K562 (cell line): Measurements from ENCODE around the gene UBR3. TPM values are rescaled to one million over a fixed set of nuclear protein-coding genes. Genes with fewer than 3 reads are reported as not detected.

Experiments
- HDAC2 ChIP-seq: fragments of 450-650 bp; IDR thresholded peaks from 2 replicates; pipeline ENCODE4 v1.6.1; 2016; ENCODE audit warnings: mild to moderate bottlenecking
- MEIS2 ChIP-seq: fragments of 450-650 bp; IDR thresholded peaks from 2 replicates; pipeline ENCODE4 v1.6.1; 2014; ENCODE audit warnings: mild to moderate bottlenecking; ENCODE audit not compliant: partially characterized antibody
- SIRT6 ChIP-seq: IDR thresholded peaks from one replicate; pipeline ENCODE4 v1.6.1; 2012; ENCODE audit warnings: low read depth, mild to moderate bottlenecking, control low read depth, inconsistent platforms, low read length, moderate library complexity
- polyA plus RNA-seq, 8 experiments: library from polyadenylated mRNA; depleted of rRNA in 4 of 8; stranded (reverse) in 5 of 8; unstranded in 3 of 8; fragments of >200 nt; fragmentation: Nextera tagmentation in 2 of 8; fragmentation: Illumina TruSeq in 1 of 8; extraction: Ambion mirVana in 2 of 8; extraction: Trizol in 1 of 8; gene quantifications; 2 replicates each; pipeline versions ENCODE4 v1.2.1 to v1.2.3, GENCODE V29; 2011 to 2014; ENCODE audit warnings: inconsistent platforms in 1 of 8, missing spikeins in 1 of 8
- total RNA-seq, 7 experiments: library from RNA; depleted of rRNA in 6 of 7; stranded (reverse); fragments of >200 nt in 6 of 7; fragmentation: Illumina TruSeq in 2 of 7; extraction: Trizol in 2 of 7; gene quantifications; 2 replicates each; pipeline versions ENCODE4 v1.2.1 to v1.2.3, GENCODE V29; 2011 to 2021; ENCODE audit warnings: low replicate concordance in 1 of 7
- TF ChIP-seq, protein P1 (sequence below): fragments of 200-600 bp; sonication (generic); IDR thresholded peaks from one replicate; pipeline ENCODE4 v1.6.1; 2012; ENCODE audit warnings: mild to moderate bottlenecking, low read depth, low read length, inconsistent platforms
- TF ChIP-seq, protein P2 (sequence below): sonication (generic); formaldehyde crosslinking; IDR thresholded peaks from 2 replicates; pipeline ENCODE4 v1.8.0; 2022; ENCODE audit warnings: mild to moderate bottlenecking, missing genetic modification reagents
- TF ChIP-seq, protein P3 (sequence below): fragments of 450-650 bp; formaldehyde crosslinking; IDR thresholded peaks from 2 replicates; pipeline ENCODE4 v1.4.0; 2022; ENCODE audit warnings: missing genetic modification characterization

The UBR3 gene
- total and polyA plus RNA-seq, 9 of the 15 experiments (the other 6 are each of a cell fraction or from before 2014, with no cell fraction given), result 14.4 to 63.5 (median 40.4) TPM

DNA sequence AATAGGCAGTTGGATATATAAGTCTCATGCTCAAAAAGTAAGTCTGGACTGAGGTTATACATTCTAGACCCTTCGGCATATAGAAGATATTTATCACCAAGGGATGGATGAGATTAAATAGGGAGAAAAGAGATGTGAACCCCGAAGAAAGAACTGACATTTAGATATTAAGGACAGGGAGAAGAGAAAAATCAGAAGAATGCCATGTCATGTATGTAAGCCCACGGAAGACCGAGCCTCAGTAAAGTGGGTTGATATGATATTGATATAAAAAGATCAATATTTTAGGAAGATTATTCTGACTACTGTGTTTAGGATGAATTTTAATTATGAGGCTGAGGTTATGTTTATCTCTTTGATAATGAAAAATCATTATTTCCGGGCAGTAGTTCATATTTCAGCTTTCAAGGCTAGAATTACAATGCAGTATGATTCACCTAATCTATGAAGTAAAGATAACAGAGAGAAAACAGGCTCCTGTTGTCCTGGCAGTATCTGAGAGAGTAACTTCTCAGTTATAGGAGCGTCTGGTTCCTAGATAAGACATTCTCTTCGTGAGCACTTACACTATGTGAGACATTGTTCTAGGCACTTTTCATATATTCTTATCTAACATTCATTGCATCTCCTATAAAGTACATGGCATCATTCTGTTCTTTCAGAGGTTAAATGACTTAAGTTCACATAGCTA, 83.0 kb downstream of the UBR3 start (continued):
- TF ChIP-seq, protein P1, sequence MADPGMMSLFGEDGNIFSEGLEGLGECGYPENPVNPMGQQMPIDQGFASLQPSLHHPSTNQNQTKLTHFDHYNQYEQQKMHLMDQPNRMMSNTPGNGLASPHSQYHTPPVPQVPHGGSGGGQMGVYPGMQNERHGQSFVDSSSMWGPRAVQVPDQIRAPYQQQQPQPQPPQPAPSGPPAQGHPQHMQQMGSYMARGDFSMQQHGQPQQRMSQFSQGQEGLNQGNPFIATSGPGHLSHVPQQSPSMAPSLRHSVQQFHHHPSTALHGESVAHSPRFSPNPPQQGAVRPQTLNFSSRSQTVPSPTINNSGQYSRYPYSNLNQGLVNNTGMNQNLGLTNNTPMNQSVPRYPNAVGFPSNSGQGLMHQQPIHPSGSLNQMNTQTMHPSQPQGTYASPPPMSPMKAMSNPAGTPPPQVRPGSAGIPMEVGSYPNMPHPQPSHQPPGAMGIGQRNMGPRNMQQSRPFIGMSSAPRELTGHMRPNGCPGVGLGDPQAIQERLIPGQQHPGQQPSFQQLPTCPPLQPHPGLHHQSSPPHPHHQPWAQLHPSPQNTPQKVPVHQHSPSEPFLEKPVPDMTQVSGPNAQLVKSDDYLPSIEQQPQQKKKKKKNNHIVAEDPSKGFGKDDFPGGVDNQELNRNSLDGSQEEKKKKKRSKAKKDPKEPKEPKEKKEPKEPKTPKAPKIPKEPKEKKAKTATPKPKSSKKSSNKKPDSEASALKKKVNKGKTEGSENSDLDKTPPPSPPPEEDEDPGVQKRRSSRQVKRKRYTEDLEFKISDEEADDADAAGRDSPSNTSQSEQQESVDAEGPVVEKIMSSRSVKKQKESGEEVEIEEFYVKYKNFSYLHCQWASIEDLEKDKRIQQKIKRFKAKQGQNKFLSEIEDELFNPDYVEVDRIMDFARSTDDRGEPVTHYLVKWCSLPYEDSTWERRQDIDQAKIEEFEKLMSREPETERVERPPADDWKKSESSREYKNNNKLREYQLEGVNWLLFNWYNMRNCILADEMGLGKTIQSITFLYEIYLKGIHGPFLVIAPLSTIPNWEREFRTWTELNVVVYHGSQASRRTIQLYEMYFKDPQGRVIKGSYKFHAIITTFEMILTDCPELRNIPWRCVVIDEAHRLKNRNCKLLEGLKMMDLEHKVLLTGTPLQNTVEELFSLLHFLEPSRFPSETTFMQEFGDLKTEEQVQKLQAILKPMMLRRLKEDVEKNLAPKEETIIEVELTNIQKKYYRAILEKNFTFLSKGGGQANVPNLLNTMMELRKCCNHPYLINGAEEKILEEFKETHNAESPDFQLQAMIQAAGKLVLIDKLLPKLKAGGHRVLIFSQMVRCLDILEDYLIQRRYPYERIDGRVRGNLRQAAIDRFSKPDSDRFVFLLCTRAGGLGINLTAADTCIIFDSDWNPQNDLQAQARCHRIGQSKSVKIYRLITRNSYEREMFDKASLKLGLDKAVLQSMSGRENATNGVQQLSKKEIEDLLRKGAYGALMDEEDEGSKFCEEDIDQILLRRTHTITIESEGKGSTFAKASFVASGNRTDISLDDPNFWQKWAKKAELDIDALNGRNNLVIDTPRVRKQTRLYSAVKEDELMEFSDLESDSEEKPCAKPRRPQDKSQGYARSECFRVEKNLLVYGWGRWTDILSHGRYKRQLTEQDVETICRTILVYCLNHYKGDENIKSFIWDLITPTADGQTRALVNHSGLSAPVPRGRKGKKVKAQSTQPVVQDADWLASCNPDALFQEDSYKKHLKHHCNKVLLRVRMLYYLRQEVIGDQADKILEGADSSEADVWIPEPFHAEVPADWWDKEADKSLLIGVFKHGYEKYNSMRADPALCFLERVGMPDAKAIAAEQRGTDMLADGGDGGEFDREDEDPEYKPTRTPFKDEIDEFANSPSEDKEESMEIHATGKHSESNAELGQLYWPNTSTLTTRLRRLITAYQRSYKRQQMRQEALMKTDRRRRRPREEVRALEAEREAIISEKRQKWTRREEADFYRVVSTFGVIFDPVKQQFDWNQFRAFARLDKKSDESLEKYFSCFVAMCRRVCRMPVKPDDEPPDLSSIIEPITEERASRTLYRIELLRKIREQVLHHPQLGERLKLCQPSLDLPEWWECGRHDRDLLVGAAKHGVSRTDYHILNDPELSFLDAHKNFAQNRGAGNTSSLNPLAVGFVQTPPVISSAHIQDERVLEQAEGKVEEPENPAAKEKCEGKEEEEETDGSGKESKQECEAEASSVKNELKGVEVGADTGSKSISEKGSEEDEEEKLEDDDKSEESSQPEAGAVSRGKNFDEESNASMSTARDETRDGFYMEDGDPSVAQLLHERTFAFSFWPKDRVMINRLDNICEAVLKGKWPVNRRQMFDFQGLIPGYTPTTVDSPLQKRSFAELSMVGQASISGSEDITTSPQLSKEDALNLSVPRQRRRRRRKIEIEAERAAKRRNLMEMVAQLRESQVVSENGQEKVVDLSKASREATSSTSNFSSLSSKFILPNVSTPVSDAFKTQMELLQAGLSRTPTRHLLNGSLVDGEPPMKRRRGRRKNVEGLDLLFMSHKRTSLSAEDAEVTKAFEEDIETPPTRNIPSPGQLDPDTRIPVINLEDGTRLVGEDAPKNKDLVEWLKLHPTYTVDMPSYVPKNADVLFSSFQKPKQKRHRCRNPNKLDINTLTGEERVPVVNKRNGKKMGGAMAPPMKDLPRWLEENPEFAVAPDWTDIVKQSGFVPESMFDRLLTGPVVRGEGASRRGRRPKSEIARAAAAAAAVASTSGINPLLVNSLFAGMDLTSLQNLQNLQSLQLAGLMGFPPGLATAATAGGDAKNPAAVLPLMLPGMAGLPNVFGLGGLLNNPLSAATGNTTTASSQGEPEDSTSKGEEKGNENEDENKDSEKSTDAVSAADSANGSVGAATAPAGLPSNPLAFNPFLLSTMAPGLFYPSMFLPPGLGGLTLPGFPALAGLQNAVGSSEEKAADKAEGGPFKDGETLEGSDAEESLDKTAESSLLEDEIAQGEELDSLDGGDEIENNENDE, result no peak
- no peak for TF ChIP-seq SIRT6
- TF ChIP-seq, protein P2, sequence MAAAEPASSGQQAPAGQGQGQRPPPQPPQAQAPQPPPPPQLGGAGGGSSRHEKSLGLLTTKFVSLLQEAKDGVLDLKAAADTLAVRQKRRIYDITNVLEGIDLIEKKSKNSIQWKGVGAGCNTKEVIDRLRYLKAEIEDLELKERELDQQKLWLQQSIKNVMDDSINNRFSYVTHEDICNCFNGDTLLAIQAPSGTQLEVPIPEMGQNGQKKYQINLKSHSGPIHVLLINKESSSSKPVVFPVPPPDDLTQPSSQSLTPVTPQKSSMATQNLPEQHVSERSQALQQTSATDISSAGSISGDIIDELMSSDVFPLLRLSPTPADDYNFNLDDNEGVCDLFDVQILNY (CRISPR knock-in tag), result no peak
- peak; percentile 91; the same call in 1 of the 2 replicates for TF ChIP-seq HDAC2
- peak; percentile 41 for TF ChIP-seq MEIS2
- TF ChIP-seq, protein P3, sequence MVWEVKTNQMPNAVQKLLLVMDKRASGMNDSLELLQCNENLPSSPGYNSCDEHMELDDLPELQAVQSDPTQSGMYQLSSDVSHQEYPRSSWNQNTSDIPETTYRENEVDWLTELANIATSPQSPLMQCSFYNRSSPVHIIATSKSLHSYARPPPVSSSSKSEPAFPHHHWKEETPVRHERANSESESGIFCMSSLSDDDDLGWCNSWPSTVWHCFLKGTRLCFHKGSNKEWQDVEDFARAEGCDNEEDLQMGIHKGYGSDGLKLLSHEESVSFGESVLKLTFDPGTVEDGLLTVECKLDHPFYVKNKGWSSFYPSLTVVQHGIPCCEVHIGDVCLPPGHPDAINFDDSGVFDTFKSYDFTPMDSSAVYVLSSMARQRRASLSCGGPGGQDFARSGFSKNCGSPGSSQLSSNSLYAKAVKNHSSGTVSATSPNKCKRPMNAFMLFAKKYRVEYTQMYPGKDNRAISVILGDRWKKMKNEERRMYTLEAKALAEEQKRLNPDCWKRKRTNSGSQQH (CRISPR knock-in tag), result no peak
